OCI-LY7 (cell line): ENCODE data around the gene RNF115.

Experiments used
- EZH2phosphoT487 ChIP-seq: fragments of 200-600 bp; sonication (generic); IDR thresholded peaks from 2 replicates; pipeline ENCODE4 v1.6.1; 2018; ENCODE audit warnings: low read depth, borderline replicate concordance, mild to moderate bottlenecking, mixed run types, antibody characterized with exemption, low read length, moderate library complexity, mixed read lengths
- TF ChIP-seq, protein P1 (sequence below): fragments of 200-600 bp; sonication (generic); conservative IDR thresholded peaks from 2 replicates; pipeline ENCODE4 v1.5.1; 2014; ENCODE audit warnings: mild to moderate bottlenecking, antibody characterized with exemption, low read length, moderate library complexity, mixed read lengths

DNA sequence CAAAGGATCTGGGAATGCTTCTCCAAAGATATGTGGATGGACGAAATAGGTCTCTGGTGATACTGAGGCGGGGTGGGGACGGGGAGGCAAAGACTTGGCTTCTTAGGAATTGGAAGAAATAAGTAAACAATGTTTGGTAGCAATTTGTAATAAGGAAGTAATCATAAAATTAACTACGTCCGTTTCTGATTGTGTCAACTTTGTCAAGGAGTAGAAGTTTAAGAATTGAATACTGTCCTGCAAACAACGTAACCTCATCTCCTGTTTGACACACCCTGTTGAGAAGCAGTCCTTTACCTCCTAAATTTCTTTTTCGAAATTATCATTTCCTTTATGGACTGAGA is 576 bp upstream of the RNF115 start:
- TF ChIP-seq EZH2phosphoT487, result no peak
- TF ChIP-seq, protein P1, sequence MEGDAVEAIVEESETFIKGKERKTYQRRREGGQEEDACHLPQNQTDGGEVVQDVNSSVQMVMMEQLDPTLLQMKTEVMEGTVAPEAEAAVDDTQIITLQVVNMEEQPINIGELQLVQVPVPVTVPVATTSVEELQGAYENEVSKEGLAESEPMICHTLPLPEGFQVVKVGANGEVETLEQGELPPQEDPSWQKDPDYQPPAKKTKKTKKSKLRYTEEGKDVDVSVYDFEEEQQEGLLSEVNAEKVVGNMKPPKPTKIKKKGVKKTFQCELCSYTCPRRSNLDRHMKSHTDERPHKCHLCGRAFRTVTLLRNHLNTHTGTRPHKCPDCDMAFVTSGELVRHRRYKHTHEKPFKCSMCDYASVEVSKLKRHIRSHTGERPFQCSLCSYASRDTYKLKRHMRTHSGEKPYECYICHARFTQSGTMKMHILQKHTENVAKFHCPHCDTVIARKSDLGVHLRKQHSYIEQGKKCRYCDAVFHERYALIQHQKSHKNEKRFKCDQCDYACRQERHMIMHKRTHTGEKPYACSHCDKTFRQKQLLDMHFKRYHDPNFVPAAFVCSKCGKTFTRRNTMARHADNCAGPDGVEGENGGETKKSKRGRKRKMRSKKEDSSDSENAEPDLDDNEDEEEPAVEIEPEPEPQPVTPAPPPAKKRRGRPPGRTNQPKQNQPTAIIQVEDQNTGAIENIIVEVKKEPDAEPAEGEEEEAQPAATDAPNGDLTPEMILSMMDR, result no peak
